HL-60 (cell line): ENCODE results near the gene CNDP2.

Experiments used
- DNase-seq, 2 experiments: peaks; one replicate each; pipeline ENCODE4 v3.0.0-alpha.2; 2010 to 2020; ENCODE audit warnings: low read depth in 1 of 2, low spot score in 1 of 2
- H3K27ac ChIP-seq: fragments of 250-450 bp; sonication (Bioruptor Pico); replicated peaks from 2 replicates; pipeline ENCODE4 v1.5.1; 2020; ENCODE audit warnings: mild to moderate bottlenecking, moderate library complexity
- H3K27me3 ChIP-seq: fragments of 250-450 bp; sonication (Bioruptor Pico); 2 replicates; pipeline ENCODE4 v1.5.1; 2021; ENCODE audit warnings: mild to moderate bottlenecking, moderate library complexity; ENCODE audit not compliant: insufficient read depth, poor library complexity, severe bottlenecking
- H3K4me3 ChIP-seq: replicated peaks from 2 replicates; pipeline ENCODE4 v1.5.1; 2011; ENCODE audit warnings: mild to moderate bottlenecking, control low read depth, low read length; ENCODE audit not compliant: insufficient read depth
- GABPA ChIP-seq: IDR thresholded peaks from 2 replicates; pipeline ENCODE4 v1.6.1; 2012; ENCODE audit warnings: low read depth
- POLR2AphosphoS5 ChIP-seq: IDR thresholded peaks from 2 replicates; pipeline ENCODE4 v1.6.1; 2012; ENCODE audit warnings: low read depth
- SPI1 ChIP-seq: IDR thresholded peaks from 2 replicates; pipeline ENCODE4 v1.6.1; 2012; ENCODE audit warnings: low read depth, mild to moderate bottlenecking, borderline replicate concordance
- TF ChIP-seq, protein P1 (sequence below): IDR thresholded peaks from one replicate; pipeline ENCODE4 v1.5.1; 2011; ENCODE audit warnings: low read length, control low read depth, inconsistent platforms; ENCODE audit not compliant: insufficient read depth
- TF ChIP-seq, protein P2 (sequence below): IDR thresholded peaks from 2 replicates; pipeline ENCODE4 v1.6.1; 2012; ENCODE audit warnings: low read depth; ENCODE audit not compliant: insufficient replicate concordance

Gene CNDP2

DNA sequence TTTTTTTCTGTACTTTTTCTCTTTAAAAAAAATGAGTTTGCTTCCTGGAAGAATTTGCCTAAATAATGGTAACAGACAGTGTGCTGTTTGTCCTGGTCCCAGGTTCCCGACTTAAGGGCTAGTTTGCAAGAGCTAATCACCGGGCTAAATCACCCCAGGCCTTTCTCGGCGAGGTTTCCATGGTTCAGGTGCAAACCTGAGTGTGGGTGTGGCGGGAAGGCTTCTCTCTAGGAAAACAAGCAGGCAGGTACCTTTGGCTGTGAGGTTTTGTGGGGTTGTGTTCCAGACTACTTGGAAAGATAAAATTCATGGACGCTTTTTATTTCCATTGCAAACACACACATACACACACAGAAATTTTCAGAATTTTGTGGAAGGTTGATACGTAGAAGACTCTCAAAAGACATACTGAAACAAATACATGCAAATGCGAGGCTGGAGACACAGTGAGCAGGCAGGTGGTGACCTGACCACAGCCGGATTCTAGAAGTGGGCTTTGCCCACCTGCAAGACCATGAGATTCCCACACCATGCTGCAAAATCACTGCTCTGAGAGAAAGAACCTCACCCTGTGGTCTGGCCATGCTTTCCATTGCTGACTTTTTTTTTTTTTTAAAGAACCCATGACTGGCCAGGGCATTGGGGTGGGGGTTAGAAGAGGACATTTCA, 39.0 kb downstream of the CNDP2 start:
- no peak overlapping the region for H3K27ac ChIP-seq
- TF ChIP-seq, protein P1, sequence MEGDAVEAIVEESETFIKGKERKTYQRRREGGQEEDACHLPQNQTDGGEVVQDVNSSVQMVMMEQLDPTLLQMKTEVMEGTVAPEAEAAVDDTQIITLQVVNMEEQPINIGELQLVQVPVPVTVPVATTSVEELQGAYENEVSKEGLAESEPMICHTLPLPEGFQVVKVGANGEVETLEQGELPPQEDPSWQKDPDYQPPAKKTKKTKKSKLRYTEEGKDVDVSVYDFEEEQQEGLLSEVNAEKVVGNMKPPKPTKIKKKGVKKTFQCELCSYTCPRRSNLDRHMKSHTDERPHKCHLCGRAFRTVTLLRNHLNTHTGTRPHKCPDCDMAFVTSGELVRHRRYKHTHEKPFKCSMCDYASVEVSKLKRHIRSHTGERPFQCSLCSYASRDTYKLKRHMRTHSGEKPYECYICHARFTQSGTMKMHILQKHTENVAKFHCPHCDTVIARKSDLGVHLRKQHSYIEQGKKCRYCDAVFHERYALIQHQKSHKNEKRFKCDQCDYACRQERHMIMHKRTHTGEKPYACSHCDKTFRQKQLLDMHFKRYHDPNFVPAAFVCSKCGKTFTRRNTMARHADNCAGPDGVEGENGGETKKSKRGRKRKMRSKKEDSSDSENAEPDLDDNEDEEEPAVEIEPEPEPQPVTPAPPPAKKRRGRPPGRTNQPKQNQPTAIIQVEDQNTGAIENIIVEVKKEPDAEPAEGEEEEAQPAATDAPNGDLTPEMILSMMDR = no peak
- TF ChIP-seq GABPA = no peak
- TF ChIP-seq SPI1 = no peak
- TF ChIP-seq POLR2AphosphoS5 = no peak
- TF ChIP-seq, protein P2, sequence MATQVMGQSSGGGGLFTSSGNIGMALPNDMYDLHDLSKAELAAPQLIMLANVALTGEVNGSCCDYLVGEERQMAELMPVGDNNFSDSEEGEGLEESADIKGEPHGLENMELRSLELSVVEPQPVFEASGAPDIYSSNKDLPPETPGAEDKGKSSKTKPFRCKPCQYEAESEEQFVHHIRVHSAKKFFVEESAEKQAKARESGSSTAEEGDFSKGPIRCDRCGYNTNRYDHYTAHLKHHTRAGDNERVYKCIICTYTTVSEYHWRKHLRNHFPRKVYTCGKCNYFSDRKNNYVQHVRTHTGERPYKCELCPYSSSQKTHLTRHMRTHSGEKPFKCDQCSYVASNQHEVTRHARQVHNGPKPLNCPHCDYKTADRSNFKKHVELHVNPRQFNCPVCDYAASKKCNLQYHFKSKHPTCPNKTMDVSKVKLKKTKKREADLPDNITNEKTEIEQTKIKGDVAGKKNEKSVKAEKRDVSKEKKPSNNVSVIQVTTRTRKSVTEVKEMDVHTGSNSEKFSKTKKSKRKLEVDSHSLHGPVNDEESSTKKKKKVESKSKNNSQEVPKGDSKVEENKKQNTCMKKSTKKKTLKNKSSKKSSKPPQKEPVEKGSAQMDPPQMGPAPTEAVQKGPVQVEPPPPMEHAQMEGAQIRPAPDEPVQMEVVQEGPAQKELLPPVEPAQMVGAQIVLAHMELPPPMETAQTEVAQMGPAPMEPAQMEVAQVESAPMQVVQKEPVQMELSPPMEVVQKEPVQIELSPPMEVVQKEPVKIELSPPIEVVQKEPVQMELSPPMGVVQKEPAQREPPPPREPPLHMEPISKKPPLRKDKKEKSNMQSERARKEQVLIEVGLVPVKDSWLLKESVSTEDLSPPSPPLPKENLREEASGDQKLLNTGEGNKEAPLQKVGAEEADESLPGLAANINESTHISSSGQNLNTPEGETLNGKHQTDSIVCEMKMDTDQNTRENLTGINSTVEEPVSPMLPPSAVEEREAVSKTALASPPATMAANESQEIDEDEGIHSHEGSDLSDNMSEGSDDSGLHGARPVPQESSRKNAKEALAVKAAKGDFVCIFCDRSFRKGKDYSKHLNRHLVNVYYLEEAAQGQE = no peak

DNA sequence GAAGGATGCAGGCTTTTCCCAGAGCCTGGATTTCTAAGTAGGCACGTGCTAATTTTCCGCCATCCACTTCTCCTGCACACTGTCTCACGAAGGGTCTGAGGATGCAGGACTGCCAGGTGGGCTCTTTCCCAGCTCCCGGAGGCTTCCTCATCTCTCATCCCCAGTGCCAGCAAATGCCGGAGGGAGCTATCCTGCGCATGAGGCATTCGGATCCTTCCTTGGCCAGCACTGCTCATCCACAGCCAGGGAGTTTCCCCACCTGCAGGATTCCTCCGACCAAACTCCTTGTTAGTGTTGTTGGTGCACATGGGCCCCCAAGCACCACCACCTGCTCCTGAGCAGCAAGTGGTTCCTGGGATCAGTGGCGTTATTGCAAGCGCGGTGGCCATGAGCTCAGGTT, 43.1 kb downstream of the CNDP2 start:
- TF ChIP-seq SPI1 (no peak), POLR2AphosphoS5 (no peak), GABPA (no peak)
- TF ChIP-seq, protein P1 = no peak
- TF ChIP-seq, protein P2 = no peak
- Histone ChIP-seq H3K27me3 (peaks cover 9% of the 10 kb centered on the region), H3K4me3 (no peak overlapping the region), H3K27ac (no peak overlapping the region)
- DNase-seq = no peak

More for the DNA sequence above, 39.0 kb downstream of the CNDP2 start:
- Histone ChIP-seq H3K4me3 (no peak overlapping the region), H3K27me3 (no peaks in the 10 kb centered on the region)
- no peak for DNase-seq

DNA sequence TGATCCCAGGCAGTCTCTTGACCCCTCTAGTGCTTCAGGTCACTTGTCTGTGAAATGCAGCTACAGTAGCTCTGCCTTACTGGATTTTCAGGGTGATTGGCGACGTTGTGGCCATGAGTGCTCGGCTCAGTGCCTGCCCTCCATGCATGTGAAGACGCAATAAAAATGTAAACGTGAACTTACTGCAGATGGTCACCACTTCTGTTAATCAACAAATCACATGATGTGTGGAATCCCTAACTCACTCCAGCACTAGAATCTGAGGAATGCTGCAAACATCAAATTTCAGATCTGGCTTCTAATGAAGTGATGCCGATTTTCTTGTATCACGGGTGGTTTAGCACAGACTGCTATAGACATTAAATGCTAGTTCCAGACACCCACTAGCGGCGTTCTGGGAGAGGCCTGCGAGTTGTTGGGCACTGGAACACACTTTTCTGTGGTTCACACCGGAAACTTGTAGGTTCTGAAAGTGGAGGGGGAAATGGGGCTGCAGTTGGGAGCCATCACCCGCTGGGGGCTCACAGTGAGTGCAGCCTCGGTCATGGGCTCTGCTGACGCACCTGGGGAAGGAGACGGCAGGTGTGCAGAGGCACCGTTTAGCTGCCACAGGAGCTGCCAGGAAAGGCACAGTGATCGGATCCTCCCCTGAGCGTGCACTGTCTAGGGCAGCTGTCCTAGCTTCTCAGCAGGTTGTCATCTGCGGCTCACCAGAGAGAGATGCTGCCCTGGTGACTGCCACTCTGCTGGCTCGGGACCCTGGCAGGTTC, 44.7 kb downstream of the CNDP2 start:
- Histone ChIP-seq H3K27me3 (peaks cover 9% of the 10 kb centered on the region), H3K4me3 (no peak overlapping the region), H3K27ac (no peak overlapping the region)
- DNase-seq = no peak
- TF ChIP-seq SPI1 (no peak), GABPA (no peak), POLR2AphosphoS5 (no peak)
- TF ChIP-seq, protein P2 = no peak
